NT2/D1 (cell line): Measurements from ENCODE around the gene SND1.

Experiments
- DNase-seq: peaks from one replicate; pipeline ENCODE4 v3.0.0-alpha.2; 2011; ENCODE audit warnings: low read depth, low spot score
- H3K27me3 ChIP-seq: 2 replicates; pipeline ENCODE4 v1.6.0; 2011; ENCODE audit warnings: mild to moderate bottlenecking; ENCODE audit not compliant: insufficient read length, insufficient read depth
- H3K36me3 ChIP-seq: 2 replicates; pipeline ENCODE4 v1.6.1; 2011; ENCODE audit warnings: mild to moderate bottlenecking, low read length, mixed read lengths; ENCODE audit not compliant: insufficient read depth, insufficient read length
- H3K4me1 ChIP-seq: 2 replicates; pipeline ENCODE4 v1.5.1; 2011; ENCODE audit not compliant: insufficient read depth, insufficient read length
- H3K4me3 ChIP-seq: 2 replicates; pipeline ENCODE4 v1.5.1; 2011; ENCODE audit warnings: low read depth; ENCODE audit not compliant: insufficient read length
- H3K9ac ChIP-seq: 2 replicates; pipeline ENCODE4 v1.6.0; 2011; ENCODE audit warnings: low read depth; ENCODE audit not compliant: insufficient read length
- H3K9me3 ChIP-seq: 2 replicates; pipeline ENCODE4 v1.5.1; 2011; ENCODE audit warnings: mild to moderate bottlenecking, low read length; ENCODE audit not compliant: insufficient read depth
- SUZ12 ChIP-seq: IDR thresholded peaks from 2 replicates; pipeline ENCODE4 v1.6.1; 2011; ENCODE audit not compliant: insufficient read length, insufficient read depth; ENCODE audit errors: extremely low read depth
- YY1 ChIP-seq: IDR thresholded peaks from 2 replicates; pipeline ENCODE4 v1.6.1; 2011; ENCODE audit not compliant: insufficient read length, insufficient read depth
- ZNF274 ChIP-seq: IDR thresholded peaks from 2 replicates; pipeline ENCODE4 v1.6.1; 2011; ENCODE audit warnings: mild to moderate bottlenecking, low read depth, low read length

SND1 gene

DNA sequence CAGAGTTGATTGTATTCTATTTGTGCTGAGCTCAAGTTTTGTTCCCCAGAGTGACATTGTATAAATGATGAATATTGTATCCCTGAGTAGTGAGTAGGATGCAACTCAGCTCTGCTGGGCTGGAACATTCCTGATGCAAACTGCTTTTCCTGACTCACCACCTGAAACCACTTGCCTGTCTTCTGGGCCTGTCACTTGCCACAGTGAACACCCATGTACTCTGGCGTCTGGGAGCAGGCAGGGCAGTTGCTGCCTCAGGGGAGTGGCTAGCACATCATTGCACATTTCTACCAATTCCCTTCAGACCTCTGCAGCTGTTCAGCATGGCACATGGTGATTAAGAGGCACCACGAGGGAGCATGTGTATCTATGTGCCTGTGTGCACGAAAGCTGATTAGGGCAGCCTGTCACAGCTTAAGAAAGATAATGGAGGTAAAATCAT is 157.3 kb downstream of the SND1 start:
- Histone ChIP-seq H3K4me1 (no peaks in the 10 kb centered on the region), H3K4me3 (no peak overlapping the region), H3K36me3 (peaks cover 24% of the 10 kb centered on the region), H3K9ac (no peak overlapping the region), H3K9me3 (no peaks in the 10 kb centered on the region), H3K27me3 (no peaks in the 10 kb centered on the region)
- no peak for TF ChIP-seq ZNF274
- TF ChIP-seq SUZ12, result no peak
- TF ChIP-seq YY1, result no peak
- no peak for DNase-seq

DNA sequence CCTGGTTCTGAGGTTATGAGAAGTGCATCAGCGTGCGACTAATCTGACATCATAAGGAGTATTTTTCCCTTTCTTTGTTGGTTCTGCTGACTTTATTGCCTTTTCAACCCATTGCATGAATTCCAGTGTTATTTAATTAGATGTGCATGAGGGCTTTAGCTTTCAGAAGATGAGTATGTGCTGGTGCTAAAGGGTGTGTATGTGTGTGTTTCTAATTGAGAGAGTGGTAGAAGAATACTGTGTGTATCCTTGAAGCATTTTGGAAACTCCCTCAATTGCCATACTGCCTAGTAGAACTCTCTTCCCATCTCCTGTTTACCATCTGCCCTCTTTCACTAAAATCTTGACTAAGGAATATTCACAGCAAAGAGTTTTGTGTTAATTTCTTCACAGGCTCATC is 158.1 kb downstream of the SND1 start:
- Histone ChIP-seq H3K4me3 (no peak overlapping the region), H3K4me1 (no peaks in the 10 kb centered on the region), H3K27me3 (no peaks in the 10 kb centered on the region), H3K9ac (no peak overlapping the region), H3K36me3 (peaks cover 24% of the 10 kb centered on the region), H3K9me3 (no peaks in the 10 kb centered on the region)
- no peak for TF ChIP-seq ZNF274
- no peak for TF ChIP-seq SUZ12
- TF ChIP-seq YY1, result no peak
- no peak for DNase-seq

DNA sequence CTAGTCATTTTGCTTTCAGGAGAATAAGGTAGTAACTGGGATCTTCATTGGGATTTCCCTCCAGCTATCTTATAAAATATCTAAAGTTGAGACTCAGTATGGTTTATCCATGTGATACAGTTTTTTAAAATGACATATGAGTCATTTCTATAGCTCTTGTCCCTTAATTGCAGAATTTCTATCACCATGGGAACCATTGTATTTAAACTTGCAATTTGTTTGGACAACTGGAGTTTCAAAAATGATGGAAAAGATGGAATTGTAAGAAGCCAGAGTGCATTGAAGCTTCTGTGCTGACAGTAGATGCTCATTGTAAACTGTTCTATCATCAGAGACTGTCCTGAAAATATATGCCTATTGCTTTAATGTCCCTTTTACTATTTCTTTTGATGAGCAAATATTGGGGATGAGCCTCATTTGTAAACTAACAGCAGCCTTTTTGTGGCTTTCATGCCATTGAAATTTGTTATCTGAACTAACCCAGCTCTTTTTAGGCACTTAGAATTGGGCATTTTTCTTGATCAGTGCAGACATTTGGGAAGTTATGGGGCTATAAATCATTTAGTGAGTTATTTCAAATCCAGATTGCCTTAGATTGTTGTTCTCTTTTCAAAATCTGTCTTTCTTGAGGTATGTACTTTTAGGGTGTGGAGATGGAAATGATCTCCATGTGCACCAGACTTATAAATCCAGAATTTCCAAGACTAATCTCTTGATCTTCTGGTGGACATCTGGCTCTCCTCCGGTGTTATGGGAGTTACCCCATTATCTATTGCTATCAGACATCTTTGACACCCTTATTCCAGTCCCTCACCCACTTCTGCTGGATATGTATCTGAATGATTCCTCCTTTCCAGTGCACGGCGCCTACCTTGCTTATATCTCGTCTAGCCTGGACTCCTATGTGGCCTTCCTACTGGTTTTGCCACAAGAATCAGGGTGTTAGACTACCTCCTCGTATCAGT is 159.0 kb downstream of the SND1 start:
- TF ChIP-seq SUZ12, result no peak
- TF ChIP-seq YY1, result no peak
- no peak for TF ChIP-seq ZNF274
- Histone ChIP-seq H3K9me3 (no peaks in the 10 kb centered on the region), H3K4me3 (no peak overlapping the region), H3K9ac (no peak overlapping the region), H3K27me3 (no peaks in the 10 kb centered on the region), H3K36me3 (peaks cover 24% of the 10 kb centered on the region), H3K4me1 (peaks cover 2% of the 10 kb centered on the region)
- no peak for DNase-seq

DNA sequence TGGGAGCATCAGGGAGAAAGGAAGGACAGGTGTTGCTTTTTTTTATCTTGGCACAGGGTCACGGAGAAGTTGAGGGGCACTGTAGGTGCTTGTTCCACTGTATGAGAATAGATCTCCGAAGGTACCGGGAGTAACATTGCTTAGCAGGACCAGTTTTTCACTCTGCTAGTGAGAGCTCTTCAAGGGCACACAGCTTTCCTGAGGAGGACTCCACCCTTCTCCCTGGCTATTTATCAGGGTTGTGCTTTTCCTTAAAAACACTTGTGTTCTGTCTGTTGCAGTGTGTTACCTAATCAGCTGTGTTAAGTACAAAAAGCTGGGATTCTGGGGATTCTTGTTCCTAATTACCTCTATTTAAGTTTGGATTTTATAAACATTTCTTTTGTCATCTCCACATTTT is 160.5 kb downstream of the SND1 start:
- Histone ChIP-seq H3K4me3 (no peak overlapping the region), H3K36me3 (peaks cover 24% of the 10 kb centered on the region), H3K9me3 (no peaks in the 10 kb centered on the region), H3K9ac (no peak overlapping the region), H3K27me3 (no peaks in the 10 kb centered on the region), H3K4me1 (peaks cover 3% of the 10 kb centered on the region)
- no peak for DNase-seq
- TF ChIP-seq YY1, result no peak
- no peak for TF ChIP-seq ZNF274
- no peak for TF ChIP-seq SUZ12

DNA sequence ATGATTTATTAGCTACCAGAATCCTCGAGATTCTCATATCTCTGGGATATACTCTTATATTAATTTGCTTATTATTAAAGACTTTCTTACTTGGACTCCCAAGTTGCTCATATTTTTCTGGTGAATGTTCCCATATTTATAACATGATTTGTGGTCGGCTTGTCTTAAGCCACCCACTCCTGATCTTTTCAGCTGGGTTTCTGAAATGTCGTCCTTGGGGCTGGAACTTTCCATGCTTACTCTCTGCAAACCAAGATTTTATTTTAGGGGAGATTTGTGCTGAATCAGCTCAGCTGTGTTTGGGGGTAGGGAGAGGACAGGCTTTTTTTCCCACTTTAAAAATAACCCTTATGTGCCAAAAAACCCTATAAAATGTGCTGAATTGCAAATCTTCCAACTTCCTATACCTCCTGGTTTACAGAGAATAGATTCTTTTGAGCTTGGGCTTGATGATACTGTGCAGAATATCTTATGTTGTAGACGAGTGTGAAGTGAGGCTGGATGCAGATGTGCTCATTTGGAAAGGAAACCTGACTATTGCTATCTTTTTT is 162.1 kb downstream of the SND1 start:
- Histone ChIP-seq H3K4me3 (no peak overlapping the region), H3K36me3 (peaks cover 10% of the 10 kb centered on the region), H3K4me1 (peaks cover 3% of the 10 kb centered on the region), H3K9me3 (no peaks in the 10 kb centered on the region), H3K27me3 (no peaks in the 10 kb centered on the region), H3K9ac (no peak overlapping the region)
- DNase-seq, result no peak
- TF ChIP-seq YY1 (no peak), ZNF274 (no peak), SUZ12 (no peak)

DNA sequence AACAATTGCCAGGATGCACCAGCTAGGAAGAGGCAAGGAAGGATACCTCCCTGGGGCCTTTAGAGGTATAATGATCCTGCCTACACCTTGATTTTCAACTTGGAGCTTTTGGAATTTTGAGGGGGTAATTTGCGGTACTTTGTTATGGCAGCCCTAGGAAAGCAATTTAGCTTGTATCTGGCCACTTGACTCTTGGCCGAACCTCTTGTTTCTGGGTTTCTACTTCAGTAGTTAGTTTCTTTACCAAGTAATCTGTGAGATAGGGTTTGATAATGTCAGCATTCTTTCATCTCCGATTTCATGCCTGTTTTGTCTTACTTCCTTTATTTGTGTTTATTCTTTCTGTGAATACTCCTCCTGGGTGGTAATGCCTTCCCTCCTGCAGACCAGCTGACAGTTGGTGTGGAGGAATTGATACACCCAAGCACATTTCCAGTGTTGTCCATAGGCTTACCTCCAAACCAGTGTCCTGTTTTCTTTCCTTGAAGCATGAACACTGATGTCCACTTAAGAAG is 163.7 kb downstream of the SND1 start:
- no peaks in the 10 kb centered on the region for H3K9me3 ChIP-seq
- peaks cover 3% of the 10 kb centered on the region for H3K4me1 ChIP-seq
- H3K4me3 ChIP-seq, result no peak overlapping the region
- H3K36me3 ChIP-seq, result peaks cover 4% of the 10 kb centered on the region
- no peak for DNase-seq
- no peaks in the 10 kb centered on the region for H3K27me3 ChIP-seq
- no peak overlapping the region for H3K9ac ChIP-seq
- no peak for TF ChIP-seq SUZ12
